B cell (primary cell): ENCODE data around the gene EDNRA. TPM values are rescaled to one million over a fixed set of nuclear protein-coding genes. Genes with fewer than 3 reads are reported as not detected.

Experiments used
- ATAC-seq: fragments of 200-7000 bp; cut with Tn5 transposase; one replicate; pipeline ENCODE4 v1.10.0; 2021; ENCODE audit warnings: low read depth, mild to moderate bottlenecking, moderate number of reproducible peaks, moderate library complexity
- CTCF ChIA-PET: fragments of 350-600 bp; sonication (Branson Sonifier 250); formaldehyde crosslinking; loops from one replicate; lab custom pipeline; 2021; ENCODE audit warnings: antibody characterized with exemption, inconsistent platforms; lab: Charles Lee
- POLR2A ChIA-PET: fragments of 350-600 bp; sonication (Branson Sonifier 250); formaldehyde crosslinking; loops from one replicate; lab custom pipeline; 2021; ENCODE audit warnings: antibody characterized with exemption; lab: Charles Lee
- DNase-seq: peaks from one replicate; pipeline ENCODE4 v3.0.0; 2013
- H2AFZ ChIP-seq: 2 replicates; pipeline ENCODE4 v1.6.1; 2012; ENCODE audit warnings: mild to moderate bottlenecking, low read depth, low read length; ENCODE audit not compliant: insufficient read depth, poor library complexity, severe bottlenecking
- H3K27ac ChIP-seq, 2 donors: 1 replicate in 1 of 2; 2 replicates in 1 of 2; pipeline ENCODE4 v1.5.1; 2012 to 2013; ENCODE audit warnings: low read length in 2 of 2, mild to moderate bottlenecking in 2 of 2, moderate library complexity in 1 of 2
- H3K27me3 ChIP-seq, 4 experiments: fragments of 200-600 bp in 1 of 4; sonication (generic) in 1 of 4; replicated peaks in 1 of 4; 1 replicate in 2 of 4; 2 replicates in 2 of 4; pipeline versions ENCODE4 v1.6.1 to v1.7.0; 2013 to 2016; ENCODE audit warnings: low read length in 3 of 4, mild to moderate bottlenecking in 2 of 4, mixed read lengths in 1 of 4, moderate library complexity in 1 of 4; ENCODE audit not compliant: insufficient read depth in 4 of 4, control insufficient read depth in 3 of 4; ENCODE audit errors: control extremely low read depth in 1 of 4
- H3K36me3 ChIP-seq, 2 experiments: replicated peaks in 1 of 2; 1 replicate in 1 of 2; 2 replicates in 1 of 2; pipeline versions ENCODE4 v1.6.1 to v1.7.1; 2013; ENCODE audit warnings: low read length in 1 of 2; ENCODE audit not compliant: insufficient read depth in 2 of 2, control insufficient read depth in 1 of 2; ENCODE audit errors: control extremely low read depth in 1 of 2, extremely low read depth in 1 of 2
- H3K4me1 ChIP-seq, 2 donors: fragments of 200-600 bp in 1 of 2; sonication (generic) in 1 of 2; 1 replicate in 1 of 2; 2 replicates in 1 of 2; pipeline versions ENCODE4 v1.5.1 to v1.6.1; 2013 to 2017; ENCODE audit warnings: low read length in 2 of 2; ENCODE audit not compliant: control insufficient read depth in 2 of 2, insufficient read depth in 2 of 2
- H3K4me2 ChIP-seq: replicated peaks from 2 replicates; pipeline ENCODE3; 2012; ENCODE audit warnings: mild to moderate bottlenecking, low read depth, low read length; ENCODE audit not compliant: poor library complexity, severe bottlenecking
- H3K4me3 ChIP-seq, 5 experiments: fragments of 200-600 bp in 1 of 5; sonication (generic) in 1 of 5; 1 replicate in 3 of 5; 2 replicates in 2 of 5; pipeline versions ENCODE4 v1.5.1 to v1.7.0; 2011 to 2016; ENCODE audit warnings: low read length in 4 of 5, mild to moderate bottlenecking in 4 of 5, low read depth in 2 of 5, control low read depth in 1 of 5, moderate library complexity in 1 of 5; ENCODE audit not compliant: insufficient read depth in 1 of 5; ENCODE audit errors: control extremely low read depth in 1 of 5, extremely low read depth in 1 of 5
- H3K79me2 ChIP-seq: fragments of 200-600 bp; sonication (generic); one replicate; pipeline ENCODE4 v1.6.0; 2016; ENCODE audit warnings: low read length; ENCODE audit not compliant: control insufficient read depth, insufficient read depth
- H3K9ac ChIP-seq: fragments of 200-600 bp; sonication (generic); 2 replicates; pipeline ENCODE4 v1.6.1; 2017; ENCODE audit warnings: mild to moderate bottlenecking, low read length, moderate library complexity
- H3K9me3 ChIP-seq, 3 donors: one replicate each; pipeline versions ENCODE4 v1.6.1 to v1.7.1; 2013; ENCODE audit warnings: low read length in 2 of 3; ENCODE audit not compliant: control insufficient read depth in 2 of 3, insufficient read depth in 1 of 3; ENCODE audit errors: control extremely low read depth in 1 of 3
- H4K20me1 ChIP-seq: 2 replicates; pipeline ENCODE4 v1.6.0; 2012; ENCODE audit warnings: mild to moderate bottlenecking, low read length; ENCODE audit not compliant: insufficient read depth, control insufficient read depth, poor library complexity, severe bottlenecking
- H3K27ac Mint-ChIP-seq: one replicate; pipeline ENCODE4 v1.8.0; 2021; ENCODE audit warnings: mixed read lengths
- H3K27me3 Mint-ChIP-seq: one replicate; pipeline ENCODE4 v1.8.0; 2021; ENCODE audit warnings: mixed read lengths
- H3K4me1 Mint-ChIP-seq: one replicate; pipeline ENCODE4 v1.8.0; 2021; ENCODE audit warnings: mixed read lengths
- H3K4me3 Mint-ChIP-seq: one replicate; pipeline ENCODE4 v1.8.0; 2021; ENCODE audit warnings: mixed read lengths
- H3K9me3 Mint-ChIP-seq: one replicate; pipeline ENCODE4 v1.8.0; 2022; ENCODE audit warnings: mixed read lengths; ENCODE audit not compliant: insufficient read depth
- CTCF ChIP-seq: fragments of 200-600 bp; IDR thresholded peaks from one replicate; pipeline ENCODE4 v1.8.0; 2022; ENCODE audit warnings: antibody characterized with exemption, mild to moderate bottlenecking
- EZH2 ChIP-seq: IDR thresholded peaks from 2 replicates; pipeline ENCODE4 v1.6.1; 2012; ENCODE audit warnings: borderline replicate concordance, low read depth, mild to moderate bottlenecking, moderate library complexity, low read length; ENCODE audit not compliant: insufficient read depth, poor library complexity, severe bottlenecking
- WGBS: methylation state at CpG from one replicate; pipeline ENCODE4 v1.1.5; 2013; ENCODE audit warnings: missing lambda C conversion rate; ENCODE audit not compliant: insufficient coverage; 5-methylcytosine and 5-hydroxymethylcytosine counted together
- intact Hi-C: fragments of 100-400 bp; cut with micrococcal nuclease; formaldehyde crosslinking; loops from one replicate; pipeline ENCODE4 v1.10.0; 2022
- polyA plus RNA-seq: library from polyadenylated mRNA; depleted of rRNA; stranded (reverse); fragments of >200 nt; gene quantifications from 2 replicates; pipeline ENCODE4 v1.2.3, GENCODE V29; 2012
- total RNA-seq, 2 donors: library from RNA; stranded (reverse); fragments of 120-200 nt in 1 of 2; gene quantifications; 1 replicate in 1 of 2; 2 replicates in 1 of 2; pipeline versions ENCODE4 v1.2.3 to v1.2.4, GENCODE V29; 2013 to 2022

EDNRA gene
- total and polyA plus RNA-seq, 2 donors (not counting 1 experiment from before 2014, with no cell fraction given), result not detected

- no peaks in the 10 kb centered on the region for H3K4me1 Mint-ChIP-seq
Measured at GRCh38 chr4:147509386-147509785, 28.5 kb downstream of the EDNRA start.

More at GRCh38 chr4:147509386-147509785, 28.5 kb downstream of the EDNRA start:
- Histone ChIP-seq H3K36me3 (no peaks in the 10 kb centered on the region), H3K9me3 (no peaks in the 10 kb centered on the region), H3K4me2 (no peak overlapping the region), H3K79me2 (no peaks in the 10 kb centered on the region), H3K27me3 (no peaks in the 10 kb centered on the region), H4K20me1 (no peaks in the 10 kb centered on the region), H3K4me1 (no peaks in the 10 kb centered on the region), H2AFZ (no peak overlapping the region), H3K9ac (no peak overlapping the region), H3K4me3 (no peak overlapping the region), H3K27ac (no peak overlapping the region)
- Mint-ChIP-seq H3K27me3 (peaks cover 18% of the 10 kb centered on the region), H3K9me3 (no peaks in the 10 kb centered on the region), H3K27ac (no peak overlapping the region), H3K4me3 (no peak overlapping the region)
- POLR2A ChIA-PET, result no interaction called here
- CTCF ChIA-PET, result interaction anchor here (2.6 kb wide), 1 partner anchor 12 kb away, joined by 7 read pairs; no protein-coding TSS in a partner anchor
- ATAC-seq (no peak), DNase-seq (no peak)
- TF ChIP-seq CTCF (no peak), EZH2 (no peak)
- WGBS, result 83% methylated on average over 1 of the region's 2 CpGs
- intact Hi-C loops, result no loop called here
